ENCODE results near the gene MPP2.
"Not testable (repeated sequence)": the region's sequence is repeated elsewhere in the genome, so short reads cannot be mapped to it uniquely, and the experiment has no call there.

Gene MPP2

GRCh38 chr17:43875476-43876147, 31.7 kb downstream of the MPP2 start:
- DNase-seq (ENCODE audit: low spot score), result no peak

- DNase-seq (ENCODE audit: low spot score), result no peak
Measured at GRCh38 chr17:43874293-43874692, 33.0 kb downstream of the MPP2 start.

DNA sequence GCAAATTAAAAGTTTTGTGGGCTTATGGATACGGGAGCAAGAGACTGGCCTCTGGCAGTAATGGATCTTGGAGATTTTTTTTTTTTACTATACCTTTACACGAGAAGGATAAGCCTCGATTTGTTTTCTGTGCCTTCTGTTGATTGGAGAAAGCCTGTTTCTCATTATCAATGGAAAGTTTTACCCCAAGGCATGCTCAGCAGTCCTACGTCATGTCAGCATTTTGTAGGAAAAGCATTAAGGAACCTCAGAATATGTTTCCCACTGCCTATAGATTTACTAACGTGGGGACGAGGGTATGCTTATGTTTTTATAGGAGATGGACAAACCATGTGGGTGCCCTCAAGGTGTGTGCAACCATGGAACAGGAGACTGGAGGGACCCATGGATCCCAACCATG, 33.5 kb downstream of the MPP2 start:
- DNase-seq (ENCODE audit: low spot score), result no peak

DNA sequence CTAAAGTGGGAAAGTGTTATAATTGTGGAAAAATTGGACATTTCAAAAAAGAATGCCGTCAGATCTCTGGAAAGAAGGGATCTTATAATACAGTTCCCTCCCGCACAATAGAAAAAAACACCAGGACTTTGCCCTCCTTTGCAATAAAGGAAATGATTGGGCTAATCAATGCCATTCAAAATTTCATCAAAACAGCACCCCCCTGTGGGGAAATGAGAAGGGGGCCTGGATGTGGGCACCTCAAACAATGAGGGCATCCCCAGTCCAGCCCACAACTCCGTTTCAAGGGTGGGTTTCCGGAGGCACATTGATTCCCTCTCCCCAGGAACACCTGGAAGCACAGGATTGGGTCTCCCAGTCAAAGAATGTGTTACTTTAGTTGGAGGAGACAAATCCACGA, 34.2 kb downstream of the MPP2 start:
- no peak for DNase-seq (ENCODE audit: low spot score)

- DNase-seq (ENCODE audit: low spot score), result no peak
Measured at GRCh38 chr17:43871946-43872690, 35.2 kb downstream of the MPP2 start.

DNA sequence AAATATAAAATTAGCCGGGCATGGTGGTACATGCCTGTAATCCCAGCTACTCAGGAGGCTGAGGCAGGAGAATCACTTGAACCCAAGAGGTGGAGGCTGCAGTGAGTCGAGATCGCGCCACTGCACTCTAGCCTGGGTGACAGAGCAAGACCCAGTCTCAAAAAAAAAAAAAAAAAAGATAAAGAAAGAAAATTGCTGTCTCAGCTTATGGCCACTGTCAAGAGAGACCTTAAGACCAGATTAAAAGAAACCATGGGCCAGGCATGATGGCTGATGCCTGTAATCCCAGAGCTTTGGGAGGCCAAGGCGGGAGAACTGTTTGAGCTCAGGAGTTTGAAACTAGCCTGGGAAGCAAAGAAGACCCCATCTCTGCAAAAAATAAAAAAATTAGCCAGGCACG, 38.3 kb downstream of the MPP2 start:
- not testable (repeated sequence) for DNase-seq (ENCODE audit: low spot score)

DNA sequence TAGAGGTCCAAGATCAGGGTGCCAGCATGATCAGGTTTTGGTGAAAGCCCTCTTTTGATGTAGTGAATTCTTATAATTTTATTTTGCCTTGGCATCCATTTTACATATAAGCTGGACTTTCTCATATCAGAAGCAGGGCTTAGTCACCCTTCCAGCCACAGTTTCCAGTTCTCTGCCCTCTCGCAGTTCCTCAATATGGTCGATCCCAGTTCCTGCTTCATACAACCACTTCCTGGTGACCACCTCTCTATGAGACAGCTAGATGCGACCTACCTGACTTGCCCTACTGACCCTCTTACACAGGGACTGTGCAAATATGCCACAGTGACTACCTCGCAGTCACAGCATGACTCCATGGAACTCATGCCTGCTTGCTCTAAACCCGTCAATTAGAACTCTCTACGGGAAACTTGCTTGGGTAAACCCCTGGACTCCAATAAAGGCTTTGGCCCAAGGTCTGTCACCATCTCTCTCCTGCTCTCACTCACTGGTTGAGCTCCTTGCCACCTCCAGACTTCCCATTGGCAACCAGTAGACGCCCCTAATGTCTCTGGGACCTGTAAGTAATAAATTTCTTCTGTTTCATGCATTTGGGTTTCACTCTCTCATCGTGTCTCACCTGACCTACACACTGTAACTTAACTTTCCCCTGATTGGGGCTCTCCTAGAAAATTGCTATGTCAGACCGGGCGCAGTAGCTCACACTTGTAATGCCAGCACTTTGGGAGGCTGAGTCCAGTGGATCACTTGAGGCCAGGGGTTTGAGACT, 38.9 kb downstream of the MPP2 start:
- no peak for DNase-seq (ENCODE audit: low spot score)

DNA sequence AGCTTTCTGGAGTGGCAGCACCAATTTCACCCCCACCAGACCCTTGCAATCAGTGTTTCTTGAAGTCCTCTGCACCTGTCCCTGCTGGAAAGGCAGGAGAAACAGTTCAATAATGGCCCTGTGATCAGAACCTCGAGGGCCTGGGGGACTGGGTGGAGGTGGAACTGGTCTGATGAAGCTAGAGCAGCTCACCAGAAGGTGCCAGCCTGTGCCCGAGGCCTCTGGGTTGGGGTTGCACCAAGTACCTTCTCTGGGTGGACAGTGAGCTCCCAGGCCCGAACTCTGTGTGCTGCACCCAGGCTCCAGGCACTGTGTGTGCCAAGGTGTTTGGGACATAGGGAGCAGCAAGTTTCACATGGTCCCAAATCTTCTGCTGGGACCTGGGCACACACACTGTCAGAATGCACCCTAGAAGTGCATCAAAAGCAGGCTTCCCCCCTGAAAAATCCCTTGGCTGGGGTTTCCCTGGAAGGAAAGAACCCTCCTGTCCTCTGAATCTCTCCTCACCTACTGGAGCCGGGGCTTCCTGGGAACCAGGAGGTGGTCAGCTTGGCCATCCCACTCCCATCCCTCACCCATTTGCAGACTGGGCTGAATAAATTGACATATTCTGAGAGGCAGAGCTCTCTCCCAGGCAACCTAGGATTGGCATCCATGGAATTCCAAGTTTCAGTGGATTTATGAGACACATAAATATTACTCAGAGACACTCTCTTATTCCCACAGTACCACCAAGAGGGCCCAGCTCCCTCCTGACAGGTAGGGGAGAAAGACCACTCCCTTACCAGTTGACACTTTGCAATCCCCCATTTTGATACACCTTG, 43.0 kb downstream of the MPP2 start:
- DNase-seq (ENCODE audit: low spot score), result no peak

GRCh38 chr17:43861960-43862359, 45.4 kb downstream of the MPP2 start:
- no peak for DNase-seq (ENCODE audit: low spot score)

- DNase-seq (ENCODE audit: low spot score), result no peak
Measured at GRCh38 chr17:43860927-43861622, 46.3 kb downstream of the MPP2 start.

- no peak for DNase-seq (ENCODE audit: low spot score)
Measured at GRCh38 chr17:43860077-43860725, 47.1 kb downstream of the MPP2 start.

DNA sequence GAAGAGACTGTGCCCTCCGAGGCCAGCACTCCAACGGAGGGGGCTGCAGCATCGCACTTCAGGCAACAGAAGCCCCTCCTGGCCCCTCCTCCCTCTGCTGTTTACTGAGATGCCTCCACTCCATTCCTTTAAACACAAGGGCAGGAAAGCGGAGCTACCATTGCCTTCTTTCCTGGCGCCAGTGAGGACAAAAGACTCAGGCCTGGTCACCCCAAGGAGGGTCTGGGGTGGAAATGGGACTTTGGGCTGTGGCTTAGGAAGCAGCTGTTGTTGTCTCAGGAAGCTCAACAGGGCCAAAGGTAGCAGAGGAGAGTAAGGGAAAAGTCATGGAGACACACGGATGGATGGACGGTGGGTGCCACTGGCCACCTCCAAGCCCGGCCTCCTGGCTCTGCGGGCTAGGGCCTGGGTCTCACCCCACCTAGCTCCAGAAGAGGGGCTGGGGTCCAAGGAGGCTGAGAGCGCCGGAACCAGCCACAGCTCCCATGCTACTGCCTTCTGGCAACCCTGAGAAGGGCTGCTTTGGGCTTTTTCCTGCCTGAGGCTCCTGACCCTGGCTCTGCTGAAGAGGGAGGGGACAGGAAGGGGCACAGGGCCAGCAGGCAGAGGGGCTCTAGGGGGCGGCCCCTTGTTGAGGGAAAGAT, 49.3 kb downstream of the MPP2 start:
- no peak for DNase-seq (ENCODE audit: low spot score)

- no peak for DNase-seq (ENCODE audit: low spot score)
Measured at GRCh38 chr17:43857141-43857540, 50.2 kb downstream of the MPP2 start.

DNA sequence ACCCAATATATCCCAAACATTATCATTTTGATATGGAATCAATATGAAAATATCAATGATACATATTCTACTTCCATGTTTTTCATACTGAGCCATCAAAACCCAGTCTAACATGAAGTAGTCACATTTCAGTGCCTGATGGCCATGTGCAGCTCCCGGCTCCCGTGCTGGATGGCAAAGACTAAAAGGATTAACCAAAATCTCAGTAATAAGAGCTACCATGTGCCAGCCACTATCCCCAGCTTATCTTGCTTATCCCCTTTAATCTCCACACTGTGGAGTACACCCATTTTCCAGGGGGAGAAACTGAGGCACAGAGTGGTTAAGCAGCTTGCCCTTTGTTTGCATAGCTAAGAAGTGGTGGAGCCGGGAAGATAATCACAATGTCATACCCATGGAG, 51.2 kb downstream of the MPP2 start:
- DNase-seq (ENCODE audit: low spot score), result no peak

- no peak for DNase-seq (ENCODE audit: low spot score)
Measured at GRCh38 chr17:43855061-43855460, 52.3 kb downstream of the MPP2 start.

GRCh38 chr17:43854498-43854897, 52.8 kb downstream of the MPP2 start:
- DNase-seq (ENCODE audit: low spot score), result no peak

DNA sequence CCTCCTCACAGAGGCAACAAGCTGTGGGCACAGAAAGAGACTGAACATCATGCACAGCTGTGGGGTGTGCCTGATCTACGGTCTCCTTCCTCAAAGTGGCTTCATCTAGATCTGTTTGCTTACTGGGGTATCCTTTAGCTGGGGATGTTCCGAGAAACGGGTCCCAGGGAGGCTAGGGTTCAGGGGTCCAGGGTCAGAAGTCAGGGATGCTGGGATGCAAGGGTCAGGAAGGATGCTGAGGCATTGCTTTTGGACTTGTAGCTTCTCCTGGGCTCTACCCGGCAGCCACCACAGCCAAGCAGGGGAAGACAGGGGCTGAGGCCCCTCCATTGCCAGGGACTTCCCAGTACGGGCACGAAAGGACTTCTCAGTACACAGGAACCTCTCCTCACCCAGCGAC, 53.8 kb downstream of the MPP2 start:
- DNase-seq (ENCODE audit: low spot score), result no peak

GRCh38 chr17:43852571-43852970, 54.8 kb downstream of the MPP2 start:
- DNase-seq (ENCODE audit: low spot score), result no peak

GRCh38 chr17:43849116-43849515, 58.2 kb downstream of the MPP2 start:
- no peak for DNase-seq (ENCODE audit: low spot score)

DNA sequence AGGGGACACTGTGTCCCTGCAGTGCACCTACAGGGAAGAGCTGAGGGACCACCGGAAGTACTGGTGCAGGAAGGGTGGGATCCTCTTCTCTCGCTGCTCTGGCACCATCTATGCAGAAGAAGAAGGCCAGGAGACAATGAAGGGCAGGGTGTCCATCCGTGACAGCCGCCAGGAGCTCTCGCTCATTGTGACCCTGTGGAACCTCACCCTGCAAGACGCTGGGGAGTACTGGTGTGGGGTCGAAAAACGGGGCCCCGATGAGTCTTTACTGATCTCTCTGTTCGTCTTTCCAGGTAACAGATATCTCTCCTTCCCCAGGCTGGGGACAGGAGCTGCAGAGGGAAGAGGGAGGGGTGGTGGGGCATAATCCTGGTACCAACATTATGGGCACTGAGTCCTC, 58.7 kb downstream of the MPP2 start:
- DNase-seq (ENCODE audit: low spot score), result no peak

DNA sequence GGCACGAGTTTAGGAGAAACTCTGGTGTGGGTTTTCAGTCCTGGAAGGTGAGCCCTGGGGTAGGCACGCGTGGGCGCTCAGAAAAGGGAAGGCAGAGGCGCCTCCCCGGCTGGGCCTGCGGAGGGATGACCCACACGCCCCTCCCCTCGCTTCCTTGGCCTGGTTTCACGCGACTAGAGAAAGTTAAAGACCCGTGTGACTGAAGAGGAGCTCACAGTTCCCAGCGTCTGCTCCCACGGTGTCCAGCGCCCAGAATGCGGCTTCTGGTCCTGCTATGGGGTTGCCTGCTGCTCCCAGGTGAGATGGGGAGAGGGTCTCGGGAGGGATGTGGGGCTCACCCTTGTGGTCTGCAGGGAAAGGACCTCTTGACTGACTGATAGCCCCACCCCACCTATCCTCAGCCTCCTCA, 60.4 kb downstream of the MPP2 start, which contains the start of gene CD300LG:
Gene CD300LG, plus strand, starts transcription at position 214 of the 409 bp plus-strand sequence. Its CDS starts 41 bp downstream, at position 255.
- DNase-seq (ENCODE audit: low spot score), result no peak
